D721Med (cell line): ENCODE data around the gene ATRX.

Source experiments
- DNase-seq: peaks from one replicate; pipeline ENCODE4 v3.0.0; 2011; ENCODE audit warnings: low spot score; ENCODE audit not compliant: insufficient read length
- FAIRE-seq: peaks from 2 replicates; lab custom pipeline; 2011; peaks lifted over from hg19 to GRCh38; lab: Jason Lieb, UNC
- TF ChIP-seq, protein P1 (sequence below): IDR thresholded peaks from 2 replicates; pipeline ENCODE4 v1.5.1; 2012; ENCODE audit warnings: mild to moderate bottlenecking, control low read depth; ENCODE audit not compliant: insufficient read depth; ENCODE audit errors: missing control alignments

ATRX gene

DNA sequence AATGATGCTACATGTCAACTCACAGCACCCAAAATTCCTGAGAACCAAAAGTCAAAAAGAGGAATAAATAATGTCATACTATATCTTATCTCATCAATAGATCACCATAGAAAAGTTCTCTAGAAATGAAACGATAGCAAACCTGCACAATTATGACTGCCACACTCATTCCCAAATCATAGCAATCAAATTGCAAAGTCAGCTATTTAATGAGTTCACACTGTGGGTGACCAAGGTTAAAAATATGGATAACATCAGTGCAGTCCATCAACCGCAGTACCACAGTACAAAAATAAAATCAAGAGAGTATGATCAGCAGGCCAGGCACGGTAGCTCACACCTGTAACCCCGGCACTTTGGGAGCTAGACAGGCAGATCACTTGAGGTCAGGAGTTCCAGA is 62.3 kb downstream of the ATRX start:
- TF ChIP-seq, protein P1, sequence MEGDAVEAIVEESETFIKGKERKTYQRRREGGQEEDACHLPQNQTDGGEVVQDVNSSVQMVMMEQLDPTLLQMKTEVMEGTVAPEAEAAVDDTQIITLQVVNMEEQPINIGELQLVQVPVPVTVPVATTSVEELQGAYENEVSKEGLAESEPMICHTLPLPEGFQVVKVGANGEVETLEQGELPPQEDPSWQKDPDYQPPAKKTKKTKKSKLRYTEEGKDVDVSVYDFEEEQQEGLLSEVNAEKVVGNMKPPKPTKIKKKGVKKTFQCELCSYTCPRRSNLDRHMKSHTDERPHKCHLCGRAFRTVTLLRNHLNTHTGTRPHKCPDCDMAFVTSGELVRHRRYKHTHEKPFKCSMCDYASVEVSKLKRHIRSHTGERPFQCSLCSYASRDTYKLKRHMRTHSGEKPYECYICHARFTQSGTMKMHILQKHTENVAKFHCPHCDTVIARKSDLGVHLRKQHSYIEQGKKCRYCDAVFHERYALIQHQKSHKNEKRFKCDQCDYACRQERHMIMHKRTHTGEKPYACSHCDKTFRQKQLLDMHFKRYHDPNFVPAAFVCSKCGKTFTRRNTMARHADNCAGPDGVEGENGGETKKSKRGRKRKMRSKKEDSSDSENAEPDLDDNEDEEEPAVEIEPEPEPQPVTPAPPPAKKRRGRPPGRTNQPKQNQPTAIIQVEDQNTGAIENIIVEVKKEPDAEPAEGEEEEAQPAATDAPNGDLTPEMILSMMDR: no peak
- DNase-seq: no peak
- no peak for FAIRE-seq

DNA sequence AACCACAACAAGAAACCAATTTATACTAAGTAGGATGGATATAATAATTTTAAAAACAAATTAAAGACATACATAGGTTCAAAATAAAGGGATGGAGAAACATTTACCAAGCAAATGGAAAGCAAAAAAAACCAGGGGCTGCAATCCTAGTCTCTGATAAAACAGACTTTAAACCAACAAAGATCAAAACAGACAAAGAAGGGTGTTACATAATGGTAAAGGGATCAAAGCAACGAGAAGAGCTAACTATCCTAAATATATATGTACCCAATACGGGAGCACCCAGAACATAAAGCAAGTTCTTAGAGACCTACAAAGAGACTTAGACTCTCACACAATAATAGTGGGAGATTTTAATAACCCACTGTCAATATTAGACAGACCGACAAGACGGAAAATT is 66.6 kb downstream of the ATRX start:
- no peak for DNase-seq
- TF ChIP-seq, protein P1: no peak
- FAIRE-seq: no peak

DNA sequence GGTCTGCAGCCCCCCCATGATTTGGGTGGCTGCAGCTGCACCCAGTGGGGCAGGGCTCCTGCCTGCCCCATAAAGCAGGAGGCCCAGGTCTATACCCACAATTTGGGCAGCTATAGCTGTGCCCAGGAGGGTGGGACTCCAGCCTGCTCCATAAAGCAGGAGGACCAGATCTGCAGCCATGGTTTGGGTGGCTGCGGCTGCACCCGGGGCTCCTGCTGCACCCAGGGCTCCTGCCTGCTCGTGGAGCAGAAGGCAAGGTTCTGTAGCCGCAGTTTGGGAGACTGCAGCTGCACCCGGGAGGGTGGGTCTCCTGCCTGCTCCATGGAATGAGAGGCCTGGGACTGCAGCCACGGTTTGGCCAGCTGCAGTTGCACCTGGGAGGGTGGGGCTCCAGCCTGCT is 81.1 kb downstream of the ATRX start:
- TF ChIP-seq, protein P1: no peak
- FAIRE-seq (no peak), DNase-seq (no peak)

DNA sequence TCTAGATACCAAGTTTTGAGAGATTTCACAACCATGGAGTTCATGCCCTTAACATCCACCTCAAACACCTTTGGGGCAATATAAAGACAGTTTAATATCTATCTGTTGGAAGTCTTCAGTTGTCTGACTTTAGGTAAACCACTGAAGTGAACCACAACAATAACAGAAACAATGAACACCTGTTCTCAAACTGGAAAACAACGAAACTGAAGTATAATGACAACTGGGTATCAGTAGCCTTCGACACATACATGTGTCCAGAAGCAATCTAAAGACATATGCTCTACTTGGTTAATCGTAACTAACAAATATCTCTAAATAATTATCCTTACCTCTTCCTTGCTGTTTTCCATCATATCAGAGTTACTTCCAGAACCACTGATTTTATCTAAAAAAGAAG is 87.8 kb downstream of the ATRX start:
- DNase-seq (no peak), FAIRE-seq (no peak)
- TF ChIP-seq, protein P1: no peak

DNA sequence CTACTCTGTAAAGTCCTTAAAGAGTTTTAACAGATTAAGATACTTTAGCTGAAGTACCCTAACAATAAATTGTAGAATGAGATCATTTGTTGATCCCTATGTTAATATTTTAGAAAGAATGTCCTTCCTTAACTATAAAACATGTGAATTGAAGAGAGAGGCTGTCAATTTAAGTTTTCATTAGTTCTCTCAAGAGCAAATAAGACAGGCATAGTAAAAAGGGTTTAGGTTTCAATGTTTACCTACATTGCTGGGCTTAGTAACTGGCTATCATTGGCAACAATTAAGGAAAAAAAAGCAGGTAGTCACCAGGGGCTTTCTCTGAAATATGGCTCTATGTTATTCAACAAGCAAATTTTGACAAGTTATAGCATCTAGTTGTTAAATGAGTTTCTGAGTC is 91.5 kb downstream of the ATRX start:
- FAIRE-seq (no peak), DNase-seq (no peak)
- TF ChIP-seq, protein P1: no peak

DNA sequence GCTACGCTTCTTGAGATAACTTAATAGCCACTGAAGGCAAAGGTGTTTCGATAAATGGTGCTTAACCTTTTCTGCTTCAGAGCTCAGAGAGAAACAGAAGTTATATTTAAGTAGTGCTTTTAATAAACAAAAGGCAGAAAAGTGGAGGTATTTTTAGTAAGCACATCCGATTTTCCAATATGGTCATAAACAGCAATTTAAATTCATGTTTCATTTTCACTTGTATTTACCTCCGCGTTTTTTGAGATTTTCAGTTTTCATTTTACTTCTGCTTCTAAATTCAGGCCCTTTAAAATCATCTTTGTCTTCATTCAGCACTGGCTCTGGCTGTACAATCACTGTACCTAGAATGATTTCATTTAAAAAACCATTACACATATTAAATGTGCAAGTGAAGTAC is 92.4 kb downstream of the ATRX start:
- TF ChIP-seq, protein P1: no peak
- DNase-seq (no peak), FAIRE-seq (no peak)

DNA sequence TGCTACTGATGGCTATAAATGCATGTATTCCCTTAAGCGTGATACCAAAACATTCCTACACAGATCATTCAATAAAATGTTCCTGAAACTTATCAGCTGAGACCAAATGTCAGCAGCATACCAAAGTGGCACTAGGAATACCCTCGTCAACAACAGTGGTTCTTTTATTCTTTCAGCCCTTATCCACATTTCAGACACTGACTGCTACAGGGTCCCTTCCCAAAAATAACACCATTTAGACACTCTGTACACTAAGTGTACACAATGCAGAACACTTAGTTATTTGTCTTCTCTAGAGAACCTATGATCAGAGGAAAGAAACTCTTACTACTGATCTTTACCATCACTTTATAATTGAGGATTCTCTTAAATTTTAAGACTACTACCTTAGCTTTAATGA is 94.1 kb downstream of the ATRX start:
- no peak for FAIRE-seq
- no peak for DNase-seq
- TF ChIP-seq, protein P1: no peak
